Glutamatergic neuron (in vitro differentiated cells): ENCODE measurements around the gene FHIT. TPM values are rescaled to one million over a fixed set of nuclear protein-coding genes. Genes with fewer than 3 reads are reported as not detected.

Experiments used
- DNase-seq: peaks from one replicate; pipeline ENCODE4 v3.0.0; 2022
- H3K27ac Mint-ChIP-seq: one replicate; pipeline ENCODE4 v1.8.0; 2020; ENCODE audit warnings: mild to moderate bottlenecking, mixed read lengths, inconsistent platforms; ENCODE audit not compliant: unreplicated experiment
- H3K27me3 Mint-ChIP-seq: one replicate; pipeline ENCODE4 v1.8.0; 2020; ENCODE audit warnings: mild to moderate bottlenecking, moderate library complexity, mixed read lengths, inconsistent platforms; ENCODE audit not compliant: unreplicated experiment
- H3K36me3 Mint-ChIP-seq: one replicate; pipeline ENCODE4 v1.8.0; 2020; ENCODE audit warnings: mild to moderate bottlenecking, mixed read lengths, inconsistent platforms; ENCODE audit not compliant: unreplicated experiment
- H3K4me1 Mint-ChIP-seq: one replicate; pipeline ENCODE4 v1.8.0; 2020; ENCODE audit warnings: mild to moderate bottlenecking, low read depth, mixed read lengths, inconsistent platforms; ENCODE audit not compliant: unreplicated experiment
- H3K4me3 Mint-ChIP-seq: one replicate; pipeline ENCODE4 v1.8.0; 2020; ENCODE audit warnings: mild to moderate bottlenecking, mixed read lengths, inconsistent platforms; ENCODE audit not compliant: unreplicated experiment
- H3K9me3 Mint-ChIP-seq: one replicate; pipeline ENCODE4 v1.8.0; 2020; ENCODE audit warnings: mild to moderate bottlenecking, moderate library complexity, mixed read lengths, inconsistent platforms; ENCODE audit not compliant: unreplicated experiment
- total RNA-seq: library from RNA; stranded (reverse); fragmentation: NEBNext Ultra II Directional; extraction: Animal tissue kit (Norgen Biotek cat#: 25700); gene quantifications from one replicate; pipeline ENCODE4 v1.2.1, GENCODE V29; 2021; ENCODE audit not compliant: unreplicated experiment
- TF ChIP-seq, protein P1 (sequence below): fragments of 200-600 bp; sonication (generic); IDR thresholded peaks from one replicate; pipeline ENCODE4 v1.5.0; 2021; ENCODE audit not compliant: partially characterized antibody, unreplicated experiment

FHIT gene
- total RNA-seq, 1 donor from 2014 or later = 15.2 TPM

DNA sequence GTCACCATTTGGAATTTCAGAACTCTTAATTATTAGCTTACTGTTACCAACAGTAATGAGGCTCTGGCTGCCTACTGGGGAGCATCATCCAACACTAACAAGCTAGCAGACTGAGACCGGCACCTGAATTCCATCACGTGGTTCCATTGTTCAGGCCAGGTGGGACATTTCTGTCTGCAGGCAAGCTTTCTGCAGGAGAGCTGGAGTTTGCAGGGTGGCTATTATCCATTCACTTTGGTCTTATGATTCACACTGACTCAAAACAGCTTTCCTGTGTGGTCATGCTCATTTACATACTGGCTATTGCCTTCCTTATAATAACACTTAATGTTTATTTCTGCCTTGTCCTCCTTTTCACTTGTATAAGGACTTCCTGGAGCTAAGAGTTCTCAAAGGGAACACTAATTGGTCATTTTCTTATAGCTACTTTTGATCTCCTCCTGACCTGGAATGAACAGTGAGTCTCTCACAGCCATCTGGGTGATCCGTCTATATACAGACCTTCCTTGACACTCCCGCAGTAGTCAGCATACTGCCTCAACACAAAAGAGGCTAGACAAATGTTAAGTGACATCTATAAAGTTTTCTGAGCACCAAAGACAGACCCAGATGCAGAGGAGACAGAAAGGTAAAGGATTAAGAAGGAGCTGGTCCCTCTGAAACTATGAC is 695.4 kb downstream of the FHIT start:
- H3K27me3 Mint-ChIP-seq = no peaks in the 10 kb centered on the region
- DNase-seq = no peak
- no peaks in the 10 kb centered on the region for H3K9me3 Mint-ChIP-seq
- no peaks in the 10 kb centered on the region for H3K4me1 Mint-ChIP-seq
- no peak overlapping the region for H3K27ac Mint-ChIP-seq
- no peak overlapping the region for H3K4me3 Mint-ChIP-seq
- H3K36me3 Mint-ChIP-seq = no peaks in the 10 kb centered on the region
- TF ChIP-seq, protein P1, sequence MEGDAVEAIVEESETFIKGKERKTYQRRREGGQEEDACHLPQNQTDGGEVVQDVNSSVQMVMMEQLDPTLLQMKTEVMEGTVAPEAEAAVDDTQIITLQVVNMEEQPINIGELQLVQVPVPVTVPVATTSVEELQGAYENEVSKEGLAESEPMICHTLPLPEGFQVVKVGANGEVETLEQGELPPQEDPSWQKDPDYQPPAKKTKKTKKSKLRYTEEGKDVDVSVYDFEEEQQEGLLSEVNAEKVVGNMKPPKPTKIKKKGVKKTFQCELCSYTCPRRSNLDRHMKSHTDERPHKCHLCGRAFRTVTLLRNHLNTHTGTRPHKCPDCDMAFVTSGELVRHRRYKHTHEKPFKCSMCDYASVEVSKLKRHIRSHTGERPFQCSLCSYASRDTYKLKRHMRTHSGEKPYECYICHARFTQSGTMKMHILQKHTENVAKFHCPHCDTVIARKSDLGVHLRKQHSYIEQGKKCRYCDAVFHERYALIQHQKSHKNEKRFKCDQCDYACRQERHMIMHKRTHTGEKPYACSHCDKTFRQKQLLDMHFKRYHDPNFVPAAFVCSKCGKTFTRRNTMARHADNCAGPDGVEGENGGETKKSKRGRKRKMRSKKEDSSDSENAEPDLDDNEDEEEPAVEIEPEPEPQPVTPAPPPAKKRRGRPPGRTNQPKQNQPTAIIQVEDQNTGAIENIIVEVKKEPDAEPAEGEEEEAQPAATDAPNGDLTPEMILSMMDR = no peak

DNA sequence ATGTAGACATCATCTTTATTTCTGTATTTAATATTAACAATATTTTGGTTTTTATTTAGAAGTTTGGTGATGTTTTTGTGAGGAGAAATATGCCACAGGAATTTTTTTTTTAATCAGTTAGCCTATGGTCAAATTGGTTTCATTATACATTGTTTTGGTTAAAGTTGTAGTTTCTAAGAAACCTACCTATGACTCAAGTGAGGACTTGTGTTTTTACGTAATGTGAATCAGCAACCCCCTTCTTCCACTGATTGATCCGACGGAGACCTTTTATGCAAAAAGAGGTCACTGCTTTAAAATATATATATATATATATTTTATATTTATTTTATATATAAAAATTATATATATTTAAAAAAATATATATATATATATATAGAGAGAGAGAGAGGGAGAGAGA is 698.1 kb downstream of the FHIT start:
- TF ChIP-seq, protein P1 = no peak
- Mint-ChIP-seq H3K9me3 (no peaks in the 10 kb centered on the region), H3K4me1 (no peaks in the 10 kb centered on the region), H3K27ac (no peak overlapping the region), H3K4me3 (no peak overlapping the region), H3K36me3 (no peaks in the 10 kb centered on the region), H3K27me3 (no peaks in the 10 kb centered on the region)
- no peak for DNase-seq

DNA sequence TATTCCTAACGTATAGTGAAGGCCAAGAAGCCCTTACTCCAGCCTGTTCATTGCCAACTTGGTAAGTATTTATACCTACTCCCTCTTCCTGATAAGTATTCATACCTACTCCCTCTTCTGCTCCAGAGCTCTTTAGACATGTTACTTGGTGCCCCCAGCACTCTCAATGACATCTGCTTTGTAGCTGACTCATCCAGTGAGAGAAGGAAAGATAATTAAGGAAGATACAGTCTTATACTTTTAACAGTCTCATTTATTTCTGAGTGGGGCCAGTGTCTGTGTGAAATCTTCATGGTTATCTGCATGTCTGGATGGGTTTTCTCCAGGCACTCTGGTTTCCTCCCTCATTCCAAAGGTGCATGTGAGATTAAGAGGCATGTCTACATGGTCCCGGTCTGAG is 698.7 kb downstream of the FHIT start:
- no peaks in the 10 kb centered on the region for H3K27me3 Mint-ChIP-seq
- TF ChIP-seq, protein P1 = no peak
- DNase-seq = no peak
- H3K4me3 Mint-ChIP-seq = no peak overlapping the region
- H3K4me1 Mint-ChIP-seq = no peaks in the 10 kb centered on the region
- H3K9me3 Mint-ChIP-seq = no peaks in the 10 kb centered on the region
- no peak overlapping the region for H3K27ac Mint-ChIP-seq
- no peaks in the 10 kb centered on the region for H3K36me3 Mint-ChIP-seq

DNA sequence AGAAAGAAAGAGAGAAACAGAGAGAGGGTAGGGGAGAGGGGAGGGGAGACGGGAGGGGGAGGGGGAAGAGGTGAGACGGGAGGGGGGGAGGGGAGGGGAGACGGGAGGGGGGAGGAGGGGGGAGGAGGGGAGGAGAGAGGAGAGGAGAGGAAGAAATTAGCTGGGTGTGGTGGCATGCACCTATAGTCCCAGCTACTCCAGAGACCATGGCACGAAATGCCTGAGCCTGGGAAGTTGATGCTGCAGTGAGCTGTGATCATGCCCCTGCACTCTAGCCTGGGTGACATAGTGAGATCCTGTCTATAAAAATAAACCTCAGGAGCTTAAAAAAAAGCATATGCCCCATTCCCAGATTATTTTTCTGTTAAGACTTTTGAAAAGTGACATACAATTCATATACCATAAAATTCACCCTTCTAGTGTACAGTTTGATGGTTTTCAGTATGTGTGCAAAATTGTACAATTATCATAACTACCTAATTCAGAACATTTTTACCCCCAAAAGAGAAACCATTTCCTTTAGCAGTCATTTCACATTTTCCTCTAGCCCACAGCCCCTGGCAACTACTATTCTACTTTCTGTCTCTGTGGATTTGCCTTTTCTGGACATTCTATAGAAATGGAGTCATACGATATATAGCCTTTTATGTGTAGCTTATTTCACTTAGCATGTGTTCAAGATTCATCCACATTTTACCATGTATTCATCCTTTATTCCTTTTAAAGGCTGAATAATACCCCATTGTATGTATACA is 699.6 kb downstream of the FHIT start:
- no peaks in the 10 kb centered on the region for H3K9me3 Mint-ChIP-seq
- H3K4me1 Mint-ChIP-seq = peaks cover under 1% of the 10 kb centered on the region
- DNase-seq = no peak
- TF ChIP-seq, protein P1 = no peak
- H3K36me3 Mint-ChIP-seq = no peaks in the 10 kb centered on the region
- no peak overlapping the region for H3K4me3 Mint-ChIP-seq
- no peaks in the 10 kb centered on the region for H3K27me3 Mint-ChIP-seq
- no peak overlapping the region for H3K27ac Mint-ChIP-seq

DNA sequence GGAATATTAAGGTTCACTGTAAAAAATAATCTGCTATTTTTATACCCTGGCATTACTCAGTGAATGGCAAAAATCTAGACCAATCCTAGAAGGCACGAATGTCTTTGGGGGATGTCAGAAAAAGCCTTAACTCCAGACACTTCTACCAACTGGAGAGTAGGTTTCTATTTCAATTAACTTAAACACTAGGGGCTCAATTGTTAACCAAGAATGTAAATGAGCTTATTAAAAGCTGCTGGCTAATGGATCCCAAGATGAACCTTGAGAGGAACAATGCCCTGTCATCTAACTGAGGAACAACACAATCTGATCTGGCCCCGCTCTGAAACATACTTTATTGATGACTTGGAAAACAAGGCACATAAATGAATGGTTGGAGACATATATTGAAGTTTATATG is 701.4 kb downstream of the FHIT start:
- H3K36me3 Mint-ChIP-seq = no peaks in the 10 kb centered on the region
- DNase-seq = no peak
- H3K4me1 Mint-ChIP-seq = peaks cover 5% of the 10 kb centered on the region
- H3K4me3 Mint-ChIP-seq = no peak overlapping the region
- no peak overlapping the region for H3K27ac Mint-ChIP-seq
- no peaks in the 10 kb centered on the region for H3K27me3 Mint-ChIP-seq
- H3K9me3 Mint-ChIP-seq = no peaks in the 10 kb centered on the region
- TF ChIP-seq, protein P1 = no peak
